ENCODE data around the gene TBX4.

DNA sequence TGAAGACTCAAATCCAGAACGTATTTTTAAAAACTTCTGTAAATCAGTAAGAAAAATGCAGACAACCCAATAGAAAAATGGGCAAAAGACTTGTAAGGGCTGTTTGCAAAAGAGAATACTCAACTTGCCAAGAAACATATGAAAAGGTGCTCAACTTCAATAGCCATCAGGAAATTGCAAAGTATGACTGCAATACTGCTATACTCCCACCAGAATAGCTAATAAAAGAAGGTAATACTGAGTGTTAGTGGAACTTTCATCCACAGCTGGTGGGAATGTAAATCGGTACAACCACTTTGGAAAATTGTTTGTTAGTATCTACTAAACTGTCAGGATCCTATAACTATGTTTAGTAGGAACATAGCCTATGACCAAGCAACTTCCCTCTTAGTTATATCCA, 48.1 kb downstream of the TBX4 start:
- TF ChIP-seq, protein P1, sequence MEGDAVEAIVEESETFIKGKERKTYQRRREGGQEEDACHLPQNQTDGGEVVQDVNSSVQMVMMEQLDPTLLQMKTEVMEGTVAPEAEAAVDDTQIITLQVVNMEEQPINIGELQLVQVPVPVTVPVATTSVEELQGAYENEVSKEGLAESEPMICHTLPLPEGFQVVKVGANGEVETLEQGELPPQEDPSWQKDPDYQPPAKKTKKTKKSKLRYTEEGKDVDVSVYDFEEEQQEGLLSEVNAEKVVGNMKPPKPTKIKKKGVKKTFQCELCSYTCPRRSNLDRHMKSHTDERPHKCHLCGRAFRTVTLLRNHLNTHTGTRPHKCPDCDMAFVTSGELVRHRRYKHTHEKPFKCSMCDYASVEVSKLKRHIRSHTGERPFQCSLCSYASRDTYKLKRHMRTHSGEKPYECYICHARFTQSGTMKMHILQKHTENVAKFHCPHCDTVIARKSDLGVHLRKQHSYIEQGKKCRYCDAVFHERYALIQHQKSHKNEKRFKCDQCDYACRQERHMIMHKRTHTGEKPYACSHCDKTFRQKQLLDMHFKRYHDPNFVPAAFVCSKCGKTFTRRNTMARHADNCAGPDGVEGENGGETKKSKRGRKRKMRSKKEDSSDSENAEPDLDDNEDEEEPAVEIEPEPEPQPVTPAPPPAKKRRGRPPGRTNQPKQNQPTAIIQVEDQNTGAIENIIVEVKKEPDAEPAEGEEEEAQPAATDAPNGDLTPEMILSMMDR (optimal IDR thresholded peaks at IDR 0.05 in 1 of 3, IDR thresholded peaks at IDR 0.05 in 1 of 3, conservative IDR thresholded peaks at IDR 0.05 in 1 of 3; ENCODE audit: extremely low read depth in 1 of 3, insufficient read depth in 2 of 3, low read length in 3 of 3) = no peak
- TF ChIP-seq EZH2 (IDR thresholded peaks at IDR 0.05; ENCODE audit: low read length) = no peak
